NT2/D1 (cell line): ENCODE results near the gene KIAA0930.

ENCODE experiments used
- SUZ12 ChIP-seq: IDR thresholded peaks from 2 replicates; pipeline ENCODE4 v1.6.1; 2011; ENCODE audit not compliant: insufficient read length, insufficient read depth; ENCODE audit errors: extremely low read depth
- YY1 ChIP-seq: IDR thresholded peaks from 2 replicates; pipeline ENCODE4 v1.6.1; 2011; ENCODE audit not compliant: insufficient read length, insufficient read depth

- TF ChIP-seq YY1 (no peak), SUZ12 (no peak)
These were observed 46.3 kb upstream of the KIAA0930 start for GRCh38 chr22:45286854-45287551.
